ENCODE results near the gene WDR18.

The WDR18 gene

GRCh38 chr19:991932-992669 is 8.0 kb downstream of the WDR18 start:
- DNase-seq (ENCODE audit: low read depth): no peak

- DNase-seq (ENCODE audit: low read depth): no peak
These were observed 8.5 kb downstream of the WDR18 start for GRCh38 chr19:992670-993055.

- no peak for DNase-seq (ENCODE audit: low read depth)
These were observed 9.3 kb downstream of the WDR18 start for GRCh38 chr19:993361-993830.

- no peak for DNase-seq (ENCODE audit: low read depth)
These were observed 9.8 kb downstream of the WDR18 start for GRCh38 chr19:993831-994393.

- DNase-seq (ENCODE audit: low read depth): no peak
These were observed 10.4 kb downstream of the WDR18 start for GRCh38 chr19:994516-994915.

- no peak for DNase-seq (ENCODE audit: low read depth)
These were observed 11.1 kb downstream of the WDR18 start for GRCh38 chr19:995051-995827.

GRCh38 chr19:996051-996838 is 12.1 kb downstream of the WDR18 start:
- DNase-seq (ENCODE audit: low read depth): no peak

GRCh38 chr19:998064-998463 is 13.9 kb downstream of the WDR18 start:
- no peak for DNase-seq (ENCODE audit: low read depth)

GRCh38 chr19:999379-999719 is 15.2 kb downstream of the WDR18 start:
- DNase-seq (ENCODE audit: low read depth): no peak

- no peak for DNase-seq (ENCODE audit: low read depth)
These were observed 15.9 kb downstream of the WDR18 start, which contains the start of gene GRIN3B for GRCh38 chr19:1000095-1000494. TSS of gene GRIN3B (plus strand) at chr19:1000419. CDS start at chr19:1000438, 19 bp downstream.

- no peak for DNase-seq (ENCODE audit: low read depth)
These were observed 16.7 kb downstream of the WDR18 start for GRCh38 chr19:1000591-1001537.

GRCh38 chr19:1001538-1002166 is 17.5 kb downstream of the WDR18 start:
- DNase-seq (ENCODE audit: low read depth): peak; percentile 54

- no peak for DNase-seq (ENCODE audit: low read depth)
These were observed 18.5 kb downstream of the WDR18 start for GRCh38 chr19:1002600-1002999.

GRCh38 chr19:1003283-1003682 is 19.1 kb downstream of the WDR18 start:
- no peak for DNase-seq (ENCODE audit: low read depth)

GRCh38 chr19:1004204-1004802 is 20.2 kb downstream of the WDR18 start:
- no peak for DNase-seq (ENCODE audit: low read depth)

- DNase-seq (ENCODE audit: low read depth): no peak
These were observed 20.9 kb downstream of the WDR18 start for GRCh38 chr19:1004803-1005664.

- DNase-seq (ENCODE audit: low read depth): no peak
These were observed 22.7 kb downstream of the WDR18 start for GRCh38 chr19:1006711-1007398.

GRCh38 chr19:1007399-1008251 is 23.5 kb downstream of the WDR18 start:
- DNase-seq (ENCODE audit: low read depth): no peak
